Liver (tissue), 9 donors: ENCODE data around the gene USP14. TPM values are rescaled to one million over a fixed set of nuclear protein-coding genes. Genes with fewer than 3 reads are reported as not detected.

Experiments used
- DNase-seq: peaks from one replicate; pipeline ENCODE4 v3.0.0-alpha.2; 2017; ENCODE audit warnings: low spot score
- H3K27ac ChIP-seq, 2 donors: one replicate each; pipeline ENCODE4 v1.7.0; 2013; ENCODE audit warnings: inconsistent platforms in 2 of 2, low read length in 2 of 2, control low read depth in 1 of 2, low read depth in 1 of 2, mild to moderate bottlenecking in 1 of 2
- H3K27me3 ChIP-seq, 4 donors: one replicate each; pipeline versions ENCODE4 v1.6.1 to v1.7.0; 2013; ENCODE audit warnings: low read length in 3 of 4, inconsistent platforms in 1 of 4, mild to moderate bottlenecking in 1 of 4, moderate library complexity in 1 of 4; ENCODE audit not compliant: control insufficient read depth in 4 of 4, insufficient read depth in 4 of 4
- H3K36me3 ChIP-seq, 4 donors: one replicate each; pipeline versions ENCODE4 v1.6.1 to v1.7.0; 2013; ENCODE audit warnings: low read length in 3 of 4, mild to moderate bottlenecking in 3 of 4, low read depth in 1 of 4, moderate library complexity in 1 of 4; ENCODE audit not compliant: control insufficient read depth in 4 of 4, insufficient read depth in 3 of 4
- H3K4me1 ChIP-seq, 4 donors: one replicate each; pipeline versions ENCODE4 v1.6.1 to v1.7.0; 2013; ENCODE audit warnings: low read length in 3 of 4, mild to moderate bottlenecking in 3 of 4, moderate library complexity in 1 of 4; ENCODE audit not compliant: control insufficient read depth in 4 of 4, insufficient read depth in 4 of 4
- H3K4me3 ChIP-seq, 3 donors: one replicate each; pipeline versions ENCODE4 v1.6.1 to v1.7.0; 2013; ENCODE audit warnings: low read length in 3 of 3, control low read depth in 1 of 3, low read depth in 1 of 3, mild to moderate bottlenecking in 1 of 3
- H3K9ac ChIP-seq, 2 donors: one replicate each; pipeline ENCODE4 v1.7.0; 2013; ENCODE audit warnings: low read length in 2 of 2, mild to moderate bottlenecking in 2 of 2, moderate library complexity in 2 of 2, control low read depth in 1 of 2, low read depth in 1 of 2
- H3K9me3 ChIP-seq, 4 donors: one replicate each; pipeline versions ENCODE4 v1.6.1 to v1.7.0; 2013; ENCODE audit warnings: low read length in 3 of 4; ENCODE audit not compliant: control insufficient read depth in 4 of 4
- EGR1 ChIP-seq, 2 donors: IDR thresholded peaks; 2 replicates each; pipeline ENCODE4 v1.6.1; 2016 to 2018; ENCODE audit warnings: antibody characterized with exemption in 2 of 2, low read depth in 2 of 2
- FOXA1 ChIP-seq: IDR thresholded peaks from 2 replicates; pipeline ENCODE4 v1.6.1; 2016; ENCODE audit warnings: antibody characterized with exemption
- FOXA2 ChIP-seq: IDR thresholded peaks from 2 replicates; pipeline ENCODE4 v1.6.1; 2016; ENCODE audit warnings: antibody characterized with exemption
- GABPA ChIP-seq, 2 donors: IDR thresholded peaks in 1 of 2; conservative IDR thresholded peaks in 1 of 2; 2 replicates each; pipeline ENCODE4 v1.6.1; 2016; ENCODE audit warnings: antibody characterized with exemption in 2 of 2, mild to moderate bottlenecking in 1 of 2, moderate library complexity in 1 of 2
- HNF4A ChIP-seq, 2 donors: conservative IDR thresholded peaks; 2 replicates each; pipeline ENCODE4 v1.6.1; 2016; ENCODE audit warnings: antibody characterized with exemption in 2 of 2, mild to moderate bottlenecking in 2 of 2
- HNF4G ChIP-seq: IDR thresholded peaks from 2 replicates; pipeline ENCODE4 v1.6.1; 2016; ENCODE audit warnings: antibody characterized with exemption
- JUND ChIP-seq, 2 donors: IDR thresholded peaks; 2 replicates each; pipeline ENCODE4 v1.6.1; 2016; ENCODE audit warnings: antibody characterized with exemption in 2 of 2
- NR2F2 ChIP-seq: IDR thresholded peaks from 2 replicates; pipeline ENCODE4 v1.6.1; 2016; ENCODE audit warnings: antibody characterized with exemption
- RAD21 ChIP-seq, 2 donors: IDR thresholded peaks; 2 replicates each; pipeline ENCODE4 v1.6.1; 2016; ENCODE audit warnings: antibody characterized with exemption in 2 of 2, mild to moderate bottlenecking in 2 of 2
- RXRA ChIP-seq, 2 donors: IDR thresholded peaks; 2 replicates each; pipeline ENCODE4 v1.6.1; 2017 to 2018; ENCODE audit warnings: antibody characterized with exemption in 2 of 2, mild to moderate bottlenecking in 1 of 2
- SP1 ChIP-seq: IDR thresholded peaks from 2 replicates; pipeline ENCODE4 v1.6.1; 2018; ENCODE audit warnings: antibody characterized with exemption, mild to moderate bottlenecking
- TAF1 ChIP-seq: conservative IDR thresholded peaks from 2 replicates; pipeline ENCODE4 v1.6.1; 2016; ENCODE audit warnings: antibody characterized with exemption, mild to moderate bottlenecking
- YY1 ChIP-seq: IDR thresholded peaks from 2 replicates; pipeline ENCODE4 v1.6.1; 2016; ENCODE audit warnings: antibody characterized with exemption, mild to moderate bottlenecking
- WGBS: extraction: QIAGEN DNeasy Blood & Tissue Kit; methylation state at CpG from one replicate; pipeline ENCODE4 v1.1.7; 2013; 5-methylcytosine and 5-hydroxymethylcytosine counted together
- polyA plus RNA-seq, 2 donors: library from polyadenylated mRNA; stranded (reverse) in 1 of 2; unstranded in 1 of 2; fragments of 200-250 nt in 1 of 2; fragments of >200 nt in 1 of 2; fragmentation: Nextera tagmentation in 1 of 2; extraction: Ambion mirVana in 1 of 2; gene quantifications; one replicate each; pipeline versions ENCODE4 v1.2.1 to v1.2.3, GENCODE V29; 2013 to 2015
- total RNA-seq, 2 donors: library from RNA; depleted of rRNA; stranded (reverse); fragments of >200 nt; gene quantifications; one replicate each; pipeline ENCODE4 v1.2.3, GENCODE V29; 2014
- TF ChIP-seq, protein P1 (sequence below): IDR thresholded peaks from 2 replicates; pipeline ENCODE4 v1.6.1; 2016; ENCODE audit warnings: antibody characterized with exemption, mild to moderate bottlenecking
- TF ChIP-seq, protein P2 (sequence below): fragments of 150-350 bp; IDR thresholded peaks from 2 replicates; pipeline ENCODE4 v1.5.1; 2017; ENCODE audit warnings: improper control_type of control experiment, low read depth, low read length; ENCODE audit not compliant: missing input control
- TF ChIP-seq, protein P3 (sequence below): IDR thresholded peaks from 2 replicates; pipeline ENCODE4 v1.6.1; 2016; ENCODE audit warnings: antibody characterized with exemption
- TF ChIP-seq, protein P4 (sequence below): IDR thresholded peaks from 2 replicates; pipeline ENCODE4 v1.6.1; 2016; ENCODE audit warnings: antibody characterized with exemption
- TF ChIP-seq, protein P5 (sequence below): IDR thresholded peaks from 2 replicates; pipeline ENCODE4 v1.6.1; 2016; ENCODE audit warnings: antibody characterized with exemption
- donor health status: healthy.
- donor health status: healthy.
- donor health status: healthy.
- donor health status: healthy.
- donor health status: healthy.

USP14 gene
- total and polyA plus RNA-seq, 4 donors: 16.2 to 28.3 (median 20.7) TPM

DNA sequence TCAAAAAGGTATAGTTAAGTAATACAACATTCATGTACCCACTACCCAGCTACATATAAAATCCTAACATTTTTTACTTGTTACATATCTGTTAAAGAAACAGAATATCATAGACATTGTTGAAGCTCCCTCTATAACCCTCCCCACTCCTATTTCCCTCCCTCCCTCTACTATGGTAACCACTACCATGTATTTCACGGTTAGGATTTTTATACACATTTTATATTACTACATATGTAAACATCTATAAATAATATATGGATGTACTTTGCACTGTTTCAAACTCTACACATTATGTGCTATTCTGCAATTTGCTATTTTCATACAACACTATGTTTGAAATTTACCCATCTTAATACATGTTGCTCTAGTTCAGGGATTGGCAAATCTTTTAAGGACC, 73.2 kb downstream of the USP14 start (continued):
- TF ChIP-seq, protein P1, sequence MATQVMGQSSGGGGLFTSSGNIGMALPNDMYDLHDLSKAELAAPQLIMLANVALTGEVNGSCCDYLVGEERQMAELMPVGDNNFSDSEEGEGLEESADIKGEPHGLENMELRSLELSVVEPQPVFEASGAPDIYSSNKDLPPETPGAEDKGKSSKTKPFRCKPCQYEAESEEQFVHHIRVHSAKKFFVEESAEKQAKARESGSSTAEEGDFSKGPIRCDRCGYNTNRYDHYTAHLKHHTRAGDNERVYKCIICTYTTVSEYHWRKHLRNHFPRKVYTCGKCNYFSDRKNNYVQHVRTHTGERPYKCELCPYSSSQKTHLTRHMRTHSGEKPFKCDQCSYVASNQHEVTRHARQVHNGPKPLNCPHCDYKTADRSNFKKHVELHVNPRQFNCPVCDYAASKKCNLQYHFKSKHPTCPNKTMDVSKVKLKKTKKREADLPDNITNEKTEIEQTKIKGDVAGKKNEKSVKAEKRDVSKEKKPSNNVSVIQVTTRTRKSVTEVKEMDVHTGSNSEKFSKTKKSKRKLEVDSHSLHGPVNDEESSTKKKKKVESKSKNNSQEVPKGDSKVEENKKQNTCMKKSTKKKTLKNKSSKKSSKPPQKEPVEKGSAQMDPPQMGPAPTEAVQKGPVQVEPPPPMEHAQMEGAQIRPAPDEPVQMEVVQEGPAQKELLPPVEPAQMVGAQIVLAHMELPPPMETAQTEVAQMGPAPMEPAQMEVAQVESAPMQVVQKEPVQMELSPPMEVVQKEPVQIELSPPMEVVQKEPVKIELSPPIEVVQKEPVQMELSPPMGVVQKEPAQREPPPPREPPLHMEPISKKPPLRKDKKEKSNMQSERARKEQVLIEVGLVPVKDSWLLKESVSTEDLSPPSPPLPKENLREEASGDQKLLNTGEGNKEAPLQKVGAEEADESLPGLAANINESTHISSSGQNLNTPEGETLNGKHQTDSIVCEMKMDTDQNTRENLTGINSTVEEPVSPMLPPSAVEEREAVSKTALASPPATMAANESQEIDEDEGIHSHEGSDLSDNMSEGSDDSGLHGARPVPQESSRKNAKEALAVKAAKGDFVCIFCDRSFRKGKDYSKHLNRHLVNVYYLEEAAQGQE: no peak

DNA sequence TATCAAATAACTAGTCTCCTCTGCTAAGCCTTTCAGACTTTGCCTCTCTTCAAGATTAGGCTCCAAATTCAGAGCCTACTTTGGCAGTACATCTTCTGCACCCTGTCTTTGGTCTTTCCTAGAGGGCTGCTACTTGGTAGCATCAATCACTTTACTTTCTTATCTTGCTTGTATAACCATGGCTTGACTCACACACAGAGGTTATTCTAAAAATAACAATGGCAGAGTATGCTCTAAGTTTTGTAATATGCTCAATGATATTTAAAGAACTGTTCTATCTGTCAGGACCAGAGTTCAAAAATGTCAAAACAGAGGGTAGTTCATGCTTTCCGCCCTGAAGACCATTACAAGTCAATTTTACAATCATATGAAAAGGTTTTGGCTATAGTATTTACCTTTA, 81.8 kb downstream of the USP14 start:
- H3K36me3 ChIP-seq: peaks cover 0 to 18% (median 12%) of the 10 kb centered on the region in 4 donors
- no peak overlapping the region for H3K4me3 ChIP-seq
- no peaks in the 10 kb centered on the region for H3K27me3 ChIP-seq
- no peaks in the 10 kb centered on the region for H3K9me3 ChIP-seq
- no peaks in the 10 kb centered on the region for H3K4me1 ChIP-seq
- H3K27ac ChIP-seq: no peak overlapping the region
- 98% methylated on average over 1 of the region's 1 CpG for WGBS
- no peak for DNase-seq
- TF ChIP-seq, protein P1: no peak
- TF ChIP-seq NR2F2: no peak
- no peak for TF ChIP-seq SP1
- TF ChIP-seq TAF1: no peak
- TF ChIP-seq, protein P2, sequence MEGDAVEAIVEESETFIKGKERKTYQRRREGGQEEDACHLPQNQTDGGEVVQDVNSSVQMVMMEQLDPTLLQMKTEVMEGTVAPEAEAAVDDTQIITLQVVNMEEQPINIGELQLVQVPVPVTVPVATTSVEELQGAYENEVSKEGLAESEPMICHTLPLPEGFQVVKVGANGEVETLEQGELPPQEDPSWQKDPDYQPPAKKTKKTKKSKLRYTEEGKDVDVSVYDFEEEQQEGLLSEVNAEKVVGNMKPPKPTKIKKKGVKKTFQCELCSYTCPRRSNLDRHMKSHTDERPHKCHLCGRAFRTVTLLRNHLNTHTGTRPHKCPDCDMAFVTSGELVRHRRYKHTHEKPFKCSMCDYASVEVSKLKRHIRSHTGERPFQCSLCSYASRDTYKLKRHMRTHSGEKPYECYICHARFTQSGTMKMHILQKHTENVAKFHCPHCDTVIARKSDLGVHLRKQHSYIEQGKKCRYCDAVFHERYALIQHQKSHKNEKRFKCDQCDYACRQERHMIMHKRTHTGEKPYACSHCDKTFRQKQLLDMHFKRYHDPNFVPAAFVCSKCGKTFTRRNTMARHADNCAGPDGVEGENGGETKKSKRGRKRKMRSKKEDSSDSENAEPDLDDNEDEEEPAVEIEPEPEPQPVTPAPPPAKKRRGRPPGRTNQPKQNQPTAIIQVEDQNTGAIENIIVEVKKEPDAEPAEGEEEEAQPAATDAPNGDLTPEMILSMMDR: no peak
- TF ChIP-seq, protein P3, sequence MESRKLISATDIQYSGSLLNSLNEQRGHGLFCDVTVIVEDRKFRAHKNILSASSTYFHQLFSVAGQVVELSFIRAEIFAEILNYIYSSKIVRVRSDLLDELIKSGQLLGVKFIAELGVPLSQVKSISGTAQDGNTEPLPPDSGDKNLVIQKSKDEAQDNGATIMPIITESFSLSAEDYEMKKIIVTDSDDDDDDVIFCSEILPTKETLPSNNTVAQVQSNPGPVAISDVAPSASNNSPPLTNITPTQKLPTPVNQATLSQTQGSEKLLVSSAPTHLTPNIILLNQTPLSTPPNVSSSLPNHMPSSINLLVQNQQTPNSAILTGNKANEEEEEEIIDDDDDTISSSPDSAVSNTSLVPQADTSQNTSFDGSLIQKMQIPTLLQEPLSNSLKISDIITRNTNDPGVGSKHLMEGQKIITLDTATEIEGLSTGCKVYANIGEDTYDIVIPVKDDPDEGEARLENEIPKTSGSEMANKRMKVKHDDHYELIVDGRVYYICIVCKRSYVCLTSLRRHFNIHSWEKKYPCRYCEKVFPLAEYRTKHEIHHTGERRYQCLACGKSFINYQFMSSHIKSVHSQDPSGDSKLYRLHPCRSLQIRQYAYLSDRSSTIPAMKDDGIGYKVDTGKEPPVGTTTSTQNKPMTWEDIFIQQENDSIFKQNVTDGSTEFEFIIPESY: no peak
- no peak for TF ChIP-seq GABPA (IDR thresholded peaks at IDR 0.05 in 1 of 2, conservative IDR thresholded peaks at IDR 0.05 in 1 of 2)
- TF ChIP-seq, protein P4, sequence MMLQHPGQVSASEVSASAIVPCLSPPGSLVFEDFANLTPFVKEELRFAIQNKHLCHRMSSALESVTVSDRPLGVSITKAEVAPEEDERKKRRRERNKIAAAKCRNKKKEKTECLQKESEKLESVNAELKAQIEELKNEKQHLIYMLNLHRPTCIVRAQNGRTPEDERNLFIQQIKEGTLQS: no peak
- TF ChIP-seq, protein P5, sequence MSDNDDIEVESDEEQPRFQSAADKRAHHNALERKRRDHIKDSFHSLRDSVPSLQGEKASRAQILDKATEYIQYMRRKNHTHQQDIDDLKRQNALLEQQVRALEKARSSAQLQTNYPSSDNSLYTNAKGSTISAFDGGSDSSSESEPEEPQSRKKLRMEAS: no peak
- no peak for TF ChIP-seq FOXA2
- no peak for TF ChIP-seq HNF4G
- no peak for TF ChIP-seq RAD21 (IDR thresholded peaks at IDR 0.05)
- no peak for TF ChIP-seq FOXA1
- TF ChIP-seq EGR1 (IDR thresholded peaks at IDR 0.05; ENCODE audit: low read depth in 2 of 2): no peak
- no peak for TF ChIP-seq HNF4A (conservative IDR thresholded peaks at IDR 0.05)
- no peak for TF ChIP-seq RXRA (IDR thresholded peaks at IDR 0.05)
- TF ChIP-seq JUND (IDR thresholded peaks at IDR 0.05): no peak
- no peak for TF ChIP-seq YY1
- no peak overlapping the region for H3K9ac ChIP-seq
